Right cardiac atrium (tissue), 5 donors: Measurements from ENCODE around the gene MLNR. TPM values are rescaled to one million over a fixed set of nuclear protein-coding genes. Genes with fewer than 3 reads are reported as not detected.

Experiments
- ATAC-seq, 2 donors: fragments of 200-7000 bp; cut with Tn5 transposase; one replicate each; pipeline versions ENCODE4 v1.8.0 to v1.9.1; 2020; ENCODE audit warnings: moderate library complexity in 2 of 2, mild to moderate bottlenecking in 1 of 2
- DNase-seq, 3 donors: peaks; one replicate each; pipeline ENCODE4 v3.0.0-alpha.2; 2020
- H3K27ac ChIP-seq: one replicate; pipeline ENCODE4 v1.5.1; 2013; ENCODE audit warnings: mild to moderate bottlenecking, low read length, control low read depth, moderate library complexity
- H3K27me3 ChIP-seq: one replicate; pipeline ENCODE4 v1.6.1; 2013; ENCODE audit not compliant: control insufficient read depth, insufficient read depth
- H3K4me1 ChIP-seq: one replicate; pipeline ENCODE4 v1.6.1; 2013; ENCODE audit warnings: low read length; ENCODE audit not compliant: control insufficient read depth, insufficient read depth
- H3K4me3 ChIP-seq: one replicate; pipeline ENCODE4 v1.5.1; 2013; ENCODE audit warnings: low read length, control low read depth
- H3K9me3 ChIP-seq: one replicate; pipeline ENCODE4 v1.6.1; 2013; ENCODE audit warnings: low read length; ENCODE audit not compliant: control insufficient read depth
- WGBS: extraction: QIAGEN DNeasy Blood & Tissue Kit; methylation state at CpG from one replicate; pipeline ENCODE4 v1.1.7; 2013; 5-methylcytosine and 5-hydroxymethylcytosine counted together
- intact Hi-C, 4 donors: fragments of 100-400 bp; cut with DNase I; formaldehyde crosslinking; loops; one replicate each; pipeline versions ENCODE4 v1.11.0 to v1.14.0; 2022 to 2023
- polyA plus RNA-seq: library from polyadenylated mRNA; stranded (reverse); fragments of 200-250 nt; gene quantifications from one replicate; pipeline ENCODE4 v1.2.3, GENCODE V29; 2013
- total RNA-seq, 4 donors: library from RNA; stranded (reverse); fragmentation: NEBNext Ultra II Directional; extraction: Animal tissue kit (Norgen Biotek cat#: 25700); gene quantifications; one replicate each; pipeline ENCODE4 v1.2.1, GENCODE V29; 2021
- donor health status: healthy with polysubstance abuse.
- donor health status: DM: no; HTN: yes; CAD: no.
- donor health status: DM: no; HTN: no; CAD: no.
- donor health status: DM: no; HTN: yes; CAD: no; lungs with severe emphysema.
- donor health status: DM: yes; HTN: yes; CAD: no.

The MLNR gene
- total and polyA plus RNA-seq, 5 donors: not detected

- H3K27ac ChIP-seq: no peak overlapping the region
Observed at GRCh38 chr13:49213997-49214916, 5.9 kb upstream of the MLNR start.

GRCh38 chr13:49214917-49215376 lies 5.2 kb upstream of the MLNR start:
- Histone ChIP-seq H3K4me3 (no peak overlapping the region), H3K4me1 (no peaks in the 10 kb centered on the region), H3K27ac (no peak overlapping the region), H3K9me3 (no peaks in the 10 kb centered on the region), H3K27me3 (no peaks in the 10 kb centered on the region)
- DNase-seq (peak in 2 of 3 donors; percentile 52 to 60), ATAC-seq (peak; percentile 38 to 57)
- 52% methylated on average over 6 of the region's 6 CpGs for WGBS
- intact Hi-C loops: no loop called here

More at GRCh38 chr13:49213997-49214916, 5.9 kb upstream of the MLNR start:
- no peak for DNase-seq
- Histone ChIP-seq H3K9me3 (no peaks in the 10 kb centered on the region), H3K27me3 (no peaks in the 10 kb centered on the region), H3K4me3 (no peak overlapping the region), H3K4me1 (no peaks in the 10 kb centered on the region)
- intact Hi-C loops: no loop called here
- no peak for ATAC-seq
- 66% methylated on average over 6 of the region's 6 CpGs for WGBS

- H3K4me3 ChIP-seq: no peak overlapping the region
- WGBS: 86% methylated on average over 6 of the region's 6 CpGs
- ATAC-seq: no peak
- no peaks in the 10 kb centered on the region for H3K9me3 ChIP-seq
- intact Hi-C loops: no loop called here
- H3K4me1 ChIP-seq: peaks cover 2% of the 10 kb centered on the region
- no peaks in the 10 kb centered on the region for H3K27me3 ChIP-seq
- no peak for DNase-seq
- H3K27ac ChIP-seq: no peak overlapping the region
Observed at GRCh38 chr13:49216334-49216733, 3.8 kb upstream of the MLNR start.

- DNase-seq (no peak), ATAC-seq (no peak)
- intact Hi-C loops: no loop called here
- Histone ChIP-seq H3K4me3 (no peak overlapping the region), H3K4me1 (peaks cover 2% of the 10 kb centered on the region), H3K9me3 (no peaks in the 10 kb centered on the region), H3K27ac (no peak overlapping the region), H3K27me3 (no peaks in the 10 kb centered on the region)
- WGBS: 42% methylated on average over 17 of the region's 17 CpGs
Observed at GRCh38 chr13:49217962-49218492, 2.1 kb upstream of the MLNR start.

DNA sequence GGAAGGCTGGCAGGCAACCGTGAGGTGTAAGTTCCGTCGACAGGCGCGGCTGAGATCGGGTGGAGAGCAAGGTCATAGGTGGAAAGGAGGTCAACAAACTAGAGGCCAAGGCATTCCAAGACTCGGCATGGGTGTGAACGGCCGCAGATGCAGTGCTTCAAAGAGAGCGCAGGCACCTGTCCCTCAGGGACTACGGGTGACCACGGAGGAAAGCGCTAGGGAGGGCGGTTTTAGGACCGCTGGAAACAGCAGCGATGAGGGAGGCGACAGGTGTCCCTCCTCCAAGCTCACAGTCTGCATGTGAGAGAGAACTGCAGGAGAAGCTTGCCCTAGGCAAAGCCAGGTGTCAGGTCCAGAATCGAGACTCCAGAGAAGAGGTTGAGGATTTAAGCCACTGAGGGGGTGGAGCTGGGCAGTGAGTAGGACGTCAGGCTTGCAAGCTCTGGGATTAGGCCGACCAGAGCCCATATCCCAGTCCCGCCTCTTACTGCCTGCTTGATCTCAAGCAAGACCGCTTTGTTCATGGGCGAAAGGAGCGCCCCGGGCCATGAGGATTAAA lies 1.6 kb upstream of the MLNR start:
- Histone ChIP-seq H3K4me3 (no peak overlapping the region), H3K27me3 (no peaks in the 10 kb centered on the region), H3K4me1 (peaks cover 2% of the 10 kb centered on the region), H3K9me3 (no peaks in the 10 kb centered on the region), H3K27ac (no peak overlapping the region)
- ATAC-seq: no peak
- DNase-seq: no peak
- WGBS: 28% methylated on average over 25 of the region's 25 CpGs
- intact Hi-C loops: no loop called here

DNA sequence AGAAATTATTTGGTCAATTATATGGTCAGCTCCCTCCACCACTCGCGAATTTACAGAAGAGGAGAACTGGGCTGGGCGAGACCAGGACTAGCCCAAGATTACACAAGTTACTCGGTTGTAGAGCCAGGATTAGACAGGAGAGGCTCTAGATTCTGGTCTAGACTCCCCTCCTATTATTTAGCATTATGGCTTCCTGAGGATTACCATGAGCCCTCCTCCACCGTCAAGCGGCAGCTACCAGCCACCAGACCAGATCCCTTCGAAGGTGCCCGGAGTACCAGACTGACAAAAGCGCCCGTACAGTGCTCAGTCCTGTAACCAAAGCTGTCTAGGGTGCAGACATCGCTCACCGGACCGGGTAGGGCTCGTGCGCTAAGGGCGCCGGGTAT lies 497 bp upstream of the MLNR start:
- Histone ChIP-seq H3K9me3 (no peaks in the 10 kb centered on the region), H3K4me3 (peak overlapping the region; percentile 69), H3K27me3 (no peaks in the 10 kb centered on the region), H3K27ac (no peak overlapping the region), H3K4me1 (peaks cover 2% of the 10 kb centered on the region)
- DNase-seq (no peak), ATAC-seq (no peak)
- 16% methylated on average over 17 of the region's 17 CpGs for WGBS
- intact Hi-C loops: no loop called here

GRCh38 chr13:49220856-49221589 lies 885 bp downstream of the MLNR start:
- intact Hi-C loops: no loop called here
- H3K4me3 ChIP-seq: peak overlapping the region; percentile 0
- no peak overlapping the region for H3K27ac ChIP-seq
- DNase-seq: peak in 2 of 3 donors; percentile 51 to 56
- WGBS: 6% methylated on average over 73 of the region's 73 CpGs
- H3K27me3 ChIP-seq: no peaks in the 10 kb centered on the region
- H3K4me1 ChIP-seq: peaks cover 2% of the 10 kb centered on the region
- peak in 1 of 2 donors; percentile 34 for ATAC-seq
- no peaks in the 10 kb centered on the region for H3K9me3 ChIP-seq

- Histone ChIP-seq H3K4me1 (peaks cover 2% of the 10 kb centered on the region), H3K4me3 (no peak overlapping the region), H3K27me3 (no peaks in the 10 kb centered on the region), H3K9me3 (no peaks in the 10 kb centered on the region), H3K27ac (no peak overlapping the region)
- 67% methylated on average over 4 of the region's 4 CpGs for WGBS
- intact Hi-C loops: no loop called here
- ATAC-seq: no peak
- DNase-seq: no peak
Observed at GRCh38 chr13:49221590-49221965, 1.4 kb downstream of the MLNR start.

- H3K4me1 ChIP-seq: peaks cover 2% of the 10 kb centered on the region
- no peaks in the 10 kb centered on the region for H3K9me3 ChIP-seq
- no peaks in the 10 kb centered on the region for H3K27me3 ChIP-seq
- no peak overlapping the region for H3K27ac ChIP-seq
- DNase-seq (no peak), ATAC-seq (peak; percentile 54 to 67)
- intact Hi-C loops: no loop called here
- no peak overlapping the region for H3K4me3 ChIP-seq
- WGBS: 55% methylated on average over 5 of the region's 5 CpGs
Observed at GRCh38 chr13:49225223-49226042, 5.3 kb downstream of the MLNR start.

DNA sequence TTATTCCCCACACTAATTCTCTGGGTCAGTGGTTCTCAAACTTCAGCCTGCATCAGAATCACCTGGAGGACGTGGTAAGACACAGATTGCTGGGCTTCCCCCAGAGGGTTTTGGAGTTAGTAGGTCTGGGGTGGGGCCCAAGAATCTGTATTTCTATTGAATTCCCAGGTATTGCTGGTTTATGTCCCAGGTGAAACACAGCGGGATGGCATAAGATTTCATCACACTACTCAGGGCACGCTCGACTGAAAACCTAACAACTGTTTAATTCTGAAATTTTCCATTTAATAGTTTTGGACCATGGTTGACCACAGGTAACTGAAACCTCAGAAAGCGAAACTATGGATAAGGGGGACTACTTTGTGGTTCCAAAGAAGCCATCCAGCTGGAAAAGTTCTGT lies 6.5 kb downstream of the MLNR start:
- Histone ChIP-seq H3K27me3 (no peaks in the 10 kb centered on the region), H3K27ac (no peak overlapping the region), H3K4me1 (no peaks in the 10 kb centered on the region), H3K9me3 (no peaks in the 10 kb centered on the region), H3K4me3 (no peak overlapping the region)
- DNase-seq (no peak), ATAC-seq (no peak)
- intact Hi-C loops: no loop called here
- 91% methylated on average over 5 of the region's 5 CpGs for WGBS
